Stimulated activated CD4-positive, alpha-beta T cell treated with anti-CD3 and anti-CD28 coated beads, Interleukin-4, amount 100 ng/mL, for 48 hours (primary cell): ENCODE data around the gene STXBP1.
A peak's percentile ranks its signal among the peaks of the same experiment; 100 is the strongest.

ENCODE experiments used
- DNase-seq, 2 donors: peaks; one replicate each; pipeline ENCODE4 v3.0.0-alpha.2; 2020; ENCODE audit warnings: low read depth in 2 of 2

Gene STXBP1

DNA sequence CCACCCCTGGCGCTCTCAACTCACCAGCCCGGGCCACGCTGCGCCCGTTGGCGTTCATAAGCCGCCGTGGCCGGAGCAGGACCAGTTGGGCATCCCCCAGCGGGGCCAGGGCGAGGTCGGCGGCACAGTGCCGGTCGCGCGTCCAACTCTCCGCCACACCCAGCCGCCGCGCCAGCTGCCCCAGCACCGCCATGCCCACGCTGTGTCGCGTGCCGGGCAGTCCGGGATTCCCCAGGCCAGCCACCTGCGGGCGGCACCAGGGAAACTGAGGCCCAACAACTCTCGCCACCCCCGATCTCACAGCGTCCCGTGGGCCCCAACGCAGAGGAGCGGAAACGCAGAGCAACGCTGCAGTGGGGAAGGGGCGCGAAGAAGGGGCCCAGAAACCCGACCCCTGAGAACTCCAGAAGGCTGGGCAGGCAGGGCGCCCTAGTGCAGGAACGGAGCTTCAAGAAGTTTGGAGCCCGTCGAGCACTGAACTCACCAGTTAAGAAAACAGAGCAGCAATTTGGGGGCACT lies 102.9 kb downstream of the STXBP1 start:
- no peak for DNase-seq

GRCh38 chr9:127715470-127716337 lies 103.6 kb downstream of the STXBP1 start, which contains the start of the genes PTRH1 and TTC16:
Gene PTRH1 (minus strand): TSS chr9:127715663. CDS start chr9:127715639, 24 bp downstream.
Gene TTC16 (plus strand): TSS chr9:127716079. CDS start chr9:127716146, 67 bp downstream.
- DNase-seq: peak; percentile 98

DNA sequence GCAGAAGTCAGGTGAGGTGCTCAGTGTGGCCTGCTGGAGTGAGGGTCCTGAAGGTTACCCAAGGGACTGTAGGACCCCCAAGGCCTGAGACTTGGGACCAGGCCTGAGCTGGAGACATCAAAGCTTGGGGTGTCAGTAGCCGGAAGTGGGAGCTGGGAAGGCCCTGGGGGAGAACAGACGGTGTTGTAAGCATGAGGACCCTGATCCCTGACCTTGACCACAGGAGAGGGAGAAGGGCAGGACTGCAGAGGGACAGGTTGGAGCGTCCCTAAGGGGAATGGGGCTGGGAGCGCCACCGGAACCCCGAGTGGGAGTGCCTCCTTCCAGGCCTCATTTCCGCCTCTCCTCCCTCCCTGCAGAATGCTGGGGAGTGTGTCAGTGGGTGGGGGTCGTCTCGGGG lies 104.3 kb downstream of the STXBP1 start:
- no peak for DNase-seq

GRCh38 chr9:127717766-127718165 lies 105.7 kb downstream of the STXBP1 start:
- no peak for DNase-seq

DNA sequence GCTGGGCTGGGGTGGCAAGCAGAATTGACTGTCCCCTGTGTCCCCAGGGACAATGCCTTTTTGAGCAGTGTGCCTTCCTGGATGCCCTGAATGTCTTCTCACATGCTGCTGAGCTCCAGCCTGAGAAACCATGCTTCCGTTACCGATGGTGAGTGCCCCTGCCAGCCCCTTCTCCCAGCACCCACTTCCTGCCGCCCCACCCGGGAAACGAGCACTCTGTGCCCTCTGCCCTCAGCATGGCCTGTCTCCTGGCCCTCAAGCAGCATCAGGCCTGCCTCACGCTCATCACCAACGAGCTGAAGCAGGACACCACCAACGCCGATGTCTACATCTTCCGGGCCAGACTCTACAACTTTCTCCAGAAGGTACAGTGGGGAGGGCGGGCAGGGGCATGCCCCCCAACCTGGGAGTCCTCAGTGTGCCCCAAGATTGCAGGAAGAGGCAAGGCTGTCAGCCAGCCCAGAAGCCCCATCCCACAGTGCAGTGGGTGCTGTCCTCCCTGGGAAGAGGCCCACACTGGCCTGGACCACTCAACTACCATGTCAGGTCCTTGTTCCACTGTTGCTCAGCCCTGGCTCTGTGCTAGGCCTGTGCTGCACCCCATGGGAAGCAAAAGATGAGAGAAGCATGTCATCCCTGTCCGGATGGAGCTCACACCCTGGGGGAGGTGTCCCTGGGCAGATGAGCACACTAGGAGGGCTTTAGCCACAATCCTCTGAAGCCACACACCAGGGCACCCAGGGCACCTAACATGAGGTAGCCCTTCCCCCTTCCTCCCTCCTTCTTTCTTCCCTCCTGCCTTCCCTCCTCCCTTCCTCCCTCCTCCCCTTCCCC lies 108.2 kb downstream of the STXBP1 start:
- no peak for DNase-seq

DNA sequence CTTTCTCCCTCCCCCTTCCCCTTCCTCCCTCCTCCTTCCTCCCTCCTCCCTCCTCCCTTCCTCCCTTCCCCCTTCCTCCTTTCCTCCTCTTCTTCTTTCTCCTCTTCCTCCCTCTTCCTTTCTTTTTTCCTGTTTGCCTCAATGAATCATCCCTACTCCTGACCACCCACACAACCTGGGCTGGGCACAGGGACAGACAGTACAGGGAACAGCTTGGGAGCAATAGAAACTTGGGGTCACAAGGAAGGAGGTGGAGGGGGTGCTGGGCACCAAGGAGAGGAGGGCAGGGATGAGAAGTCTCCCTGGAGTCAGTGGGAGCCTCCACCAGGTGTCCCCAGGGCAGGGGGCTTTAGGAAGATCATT lies 108.8 kb downstream of the STXBP1 start:
- no peak for DNase-seq

DNA sequence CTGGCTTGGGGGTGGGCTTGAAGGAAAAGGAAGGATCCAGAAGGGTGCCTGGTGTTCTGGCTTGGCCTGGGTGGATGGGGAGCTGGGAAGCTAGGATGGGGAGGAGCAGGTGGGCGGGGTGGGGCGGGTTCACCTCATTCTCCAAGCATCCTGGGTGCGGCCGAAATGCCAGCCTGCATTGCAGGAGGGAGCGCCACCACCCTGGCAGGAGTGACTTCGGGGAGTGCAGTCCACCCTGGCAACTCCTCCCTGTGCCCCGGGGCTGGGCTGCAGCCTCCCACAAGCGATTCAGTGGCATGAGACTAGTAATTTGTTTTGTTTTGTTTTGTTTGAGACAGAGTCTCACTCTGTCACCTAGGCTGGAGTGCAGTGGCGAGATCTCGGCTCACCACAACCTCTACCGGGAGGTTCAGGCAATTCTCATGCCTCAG lies 109.3 kb downstream of the STXBP1 start:
- DNase-seq: no peak

DNA sequence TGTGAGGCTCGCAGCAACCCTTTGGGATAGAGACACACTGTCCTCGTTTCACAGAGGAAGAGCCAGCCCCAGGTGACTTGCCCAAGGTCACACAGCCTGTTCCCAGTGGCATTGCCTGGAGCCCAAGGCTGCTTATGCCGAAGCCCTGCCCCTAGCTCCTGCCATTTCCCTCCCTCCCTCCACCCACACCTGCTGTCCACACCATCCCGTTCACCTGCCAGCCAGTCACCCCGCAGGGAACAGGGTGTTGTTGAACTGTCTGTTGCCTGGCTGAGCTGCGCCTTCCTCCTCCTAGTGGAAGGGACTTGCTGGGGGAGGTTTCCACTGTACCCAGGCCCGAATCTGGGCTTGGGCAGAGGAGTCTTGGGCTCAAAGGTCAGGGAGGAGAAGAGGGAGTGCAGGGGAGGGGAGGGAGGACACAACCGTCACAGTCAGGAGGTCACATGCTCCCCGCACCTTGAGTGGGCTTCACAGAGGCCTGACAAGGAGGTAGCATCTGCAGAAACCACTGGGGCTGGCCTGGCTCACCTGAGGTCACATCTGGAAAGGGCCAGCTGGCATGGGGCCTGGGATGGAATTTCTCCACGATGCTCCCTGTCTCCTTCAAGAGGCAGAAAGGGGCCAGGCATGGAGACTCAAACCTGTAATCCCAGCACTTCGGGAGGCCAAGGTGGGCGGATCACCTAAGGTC lies 110.1 kb downstream of the STXBP1 start:
- DNase-seq: no peak

- DNase-seq: no peak
Observed at GRCh38 chr9:127723013-127723412, 110.9 kb downstream of the STXBP1 start.

DNA sequence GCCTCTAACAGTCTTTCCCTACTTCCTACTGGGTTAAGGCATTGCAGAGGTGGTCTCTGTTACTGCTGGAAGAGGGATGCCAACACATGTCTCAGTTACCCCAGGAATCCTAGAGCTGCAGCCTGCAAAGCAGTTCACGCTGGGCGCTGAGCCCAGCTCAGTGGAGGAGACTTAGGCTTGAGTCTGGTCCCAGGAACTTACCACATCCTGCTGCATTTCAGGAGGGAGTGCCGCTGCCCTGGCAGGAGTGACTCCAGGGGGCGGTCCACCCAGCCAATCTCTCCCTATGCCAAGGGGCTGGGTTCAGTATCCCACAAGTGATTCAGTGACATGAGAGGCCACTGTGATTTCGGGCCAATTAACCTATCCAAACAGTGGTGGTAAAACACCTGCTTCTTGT lies 111.4 kb downstream of the STXBP1 start:
- DNase-seq: no peak

GRCh38 chr9:127724012-127724411 lies 111.9 kb downstream of the STXBP1 start:
- no peak for DNase-seq

DNA sequence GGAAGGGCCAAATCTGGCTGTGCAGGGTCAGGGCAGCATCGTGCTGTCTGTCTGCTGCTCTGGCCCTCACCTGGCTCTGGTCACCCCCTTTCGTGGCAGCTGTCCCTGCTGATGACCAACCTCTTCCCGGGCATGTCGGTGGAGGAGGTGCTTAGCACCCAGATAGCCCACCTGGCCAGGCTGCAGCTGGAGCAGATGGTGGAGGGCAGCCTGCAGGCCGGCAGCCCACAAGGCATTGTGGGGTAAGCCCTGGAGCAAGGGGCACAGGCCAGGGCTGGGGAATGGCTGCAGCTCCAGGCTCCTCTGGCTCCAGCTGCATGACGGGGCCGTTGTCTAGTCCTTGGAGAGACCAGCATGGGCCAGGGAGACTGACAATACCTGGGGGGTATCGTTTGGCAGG lies 114.8 kb downstream of the STXBP1 start:
- DNase-seq: no peak

DNA sequence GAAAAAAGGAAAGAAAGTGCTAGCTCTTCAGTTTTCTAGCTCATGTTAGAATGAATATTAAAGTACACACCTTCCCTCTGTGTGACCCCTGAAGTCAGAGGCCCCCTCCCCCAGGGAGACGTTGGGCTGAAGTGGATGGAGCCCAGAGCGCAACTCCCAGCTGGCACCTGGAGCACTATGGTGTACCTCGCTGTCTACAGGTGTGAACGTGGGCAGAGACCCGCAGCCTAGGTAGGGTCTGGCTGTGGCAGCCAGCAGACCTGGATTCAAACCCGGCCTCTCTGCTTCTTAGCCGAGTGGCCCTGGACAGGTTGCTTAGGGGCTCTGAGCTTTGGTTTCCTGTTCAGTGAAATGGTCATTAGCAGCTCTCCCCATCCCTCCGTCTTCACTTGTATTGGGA lies 116.7 kb downstream of the STXBP1 start:
- DNase-seq: no peak

DNA sequence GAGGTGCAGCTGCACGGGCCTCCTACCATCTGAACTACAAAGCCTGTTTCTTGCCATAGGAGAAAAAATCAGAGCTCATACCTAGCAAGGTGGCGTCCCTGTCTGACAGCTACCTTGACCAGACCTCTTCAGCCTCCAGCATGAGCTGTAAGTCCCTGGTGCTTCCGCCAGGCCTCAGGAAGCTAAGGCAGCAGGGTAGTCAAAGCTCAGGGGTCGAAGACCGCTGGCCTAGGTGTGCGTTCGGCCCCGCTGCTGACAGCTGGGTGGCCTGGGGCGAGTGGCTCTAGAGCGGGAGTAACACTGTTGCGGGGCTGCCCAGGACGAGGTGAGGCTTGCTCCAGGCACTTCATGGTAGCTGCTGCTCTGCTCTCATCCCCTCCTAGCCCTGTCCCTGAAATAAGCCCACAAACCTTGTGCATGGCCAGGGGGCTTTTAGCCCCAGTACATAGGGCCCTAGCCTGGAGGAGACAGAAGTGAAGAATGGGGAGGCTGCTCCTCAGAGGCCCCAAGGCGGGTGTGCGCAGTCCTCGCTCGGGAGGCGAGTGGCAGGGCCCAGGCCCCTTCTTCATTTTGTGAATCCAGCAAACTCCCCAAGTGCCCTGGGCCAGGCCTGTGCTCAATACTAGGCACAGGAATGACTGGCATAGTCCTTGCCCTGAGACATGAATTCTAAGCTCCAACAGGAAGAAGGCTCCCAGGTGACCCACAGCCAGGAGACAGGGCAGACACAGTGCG lies 117.6 kb downstream of the STXBP1 start:
- DNase-seq: no peak

DNA sequence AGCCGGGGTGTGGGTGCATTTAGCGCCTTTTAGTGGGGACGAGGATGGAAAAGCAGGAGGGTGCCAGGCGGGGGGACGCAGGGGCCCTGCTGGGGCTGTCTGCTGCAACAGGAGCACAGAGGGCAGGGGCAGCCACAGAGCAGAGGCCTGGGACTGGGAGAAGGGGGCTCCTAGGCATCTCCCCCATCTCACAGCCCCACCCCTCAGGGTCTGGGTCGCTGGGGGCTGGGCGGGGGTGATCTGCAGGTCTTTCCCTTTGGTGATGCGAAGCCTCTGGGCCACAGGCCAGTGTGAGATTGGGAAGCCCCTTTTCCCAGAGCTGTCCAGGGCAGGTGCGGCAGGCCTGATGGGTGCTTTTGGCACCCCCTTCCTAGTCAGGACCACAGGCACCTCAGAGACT lies 118.2 kb downstream of the STXBP1 start:
- no peak for DNase-seq

- DNase-seq: no peak
Observed at GRCh38 chr9:127730799-127731410, 118.8 kb downstream of the STXBP1 start.

GRCh38 chr9:127731938-127732337 lies 119.9 kb downstream of the STXBP1 start:
- DNase-seq: no peak

DNA sequence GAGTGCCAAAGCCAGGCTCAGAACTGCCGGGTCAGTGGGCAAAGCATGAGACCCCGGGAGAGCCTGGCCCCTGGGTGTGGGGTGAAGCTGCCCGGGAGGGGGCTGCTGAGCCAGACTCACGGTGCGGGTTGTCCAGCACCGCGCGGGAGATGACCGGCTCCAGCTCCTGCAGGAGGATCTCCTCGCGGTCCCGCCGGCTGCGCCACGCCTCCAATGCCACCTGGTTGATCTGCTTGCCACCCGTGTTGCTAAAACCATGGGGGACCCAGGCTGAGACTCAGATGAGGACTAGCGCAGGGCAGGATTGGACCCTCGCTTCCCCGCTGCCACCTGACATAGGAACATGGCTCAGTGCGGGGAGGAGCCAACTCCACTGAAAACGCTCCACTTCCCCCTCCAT lies 120.4 kb downstream of the STXBP1 start:
- DNase-seq: no peak

- DNase-seq: no peak
Observed at GRCh38 chr9:127733614-127734013, 121.5 kb downstream of the STXBP1 start.

DNA sequence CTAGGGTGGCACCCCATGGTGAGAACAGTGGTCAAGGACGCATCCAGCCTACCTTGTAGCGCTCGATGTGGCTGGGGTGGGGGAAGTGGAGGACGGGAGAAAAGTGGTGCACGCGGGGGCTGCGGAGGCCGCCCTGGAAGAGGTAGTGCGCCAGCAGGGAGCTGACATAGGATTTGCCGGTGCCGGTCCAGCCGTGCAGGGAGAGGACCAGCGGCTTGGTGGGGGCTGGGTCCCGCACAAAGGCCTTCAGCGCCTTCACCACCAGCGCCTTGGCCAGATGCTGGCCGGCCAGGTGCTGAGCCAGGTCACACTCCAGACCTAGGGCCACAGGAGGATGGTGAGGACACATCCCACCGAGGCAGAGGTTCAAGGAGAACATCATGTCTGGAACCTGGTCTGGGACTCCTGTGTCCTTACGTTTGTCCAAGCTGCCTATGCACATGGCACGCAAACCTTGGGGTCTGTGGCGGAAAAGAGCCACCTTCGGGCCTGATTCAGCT lies 122.2 kb downstream of the STXBP1 start:
- DNase-seq: no peak
